Measurements from ENCODE around the gene ARMH1.
"Not testable (repeated sequence)": the region's sequence is repeated elsewhere in the genome, so short reads cannot be mapped to it uniquely, and the experiment has no call there.

Gene ARMH1

DNA sequence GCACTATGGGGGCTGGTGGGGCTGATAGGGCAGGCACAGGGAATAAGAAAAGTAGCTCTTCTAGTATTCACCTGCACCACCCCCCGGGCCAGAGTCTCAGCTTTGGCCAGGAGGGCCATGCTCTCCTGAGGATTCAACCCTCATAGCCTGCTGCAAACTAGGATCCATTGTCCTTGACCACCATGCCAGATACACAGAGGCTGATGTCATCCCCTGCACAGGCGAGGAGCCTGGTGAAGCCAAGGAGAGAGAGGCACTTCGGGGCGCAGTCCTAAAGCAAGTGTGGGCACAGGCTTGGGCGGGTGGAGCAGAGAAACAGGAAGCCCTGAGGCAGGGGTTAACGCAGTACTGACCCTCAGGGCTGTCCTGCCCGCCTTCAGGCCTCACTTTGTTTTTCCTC is 29.7 kb upstream of the ARMH1 start:
- no peak for DNase-seq (ENCODE audit: low read depth)

GRCh38 chr1:44645476-44646244 is 28.9 kb upstream of the ARMH1 start:
- DNase-seq (ENCODE audit: low read depth): no peak

- DNase-seq (ENCODE audit: low read depth): no peak
Measured at GRCh38 chr1:44646261-44647110, 28.0 kb upstream of the ARMH1 start.

DNA sequence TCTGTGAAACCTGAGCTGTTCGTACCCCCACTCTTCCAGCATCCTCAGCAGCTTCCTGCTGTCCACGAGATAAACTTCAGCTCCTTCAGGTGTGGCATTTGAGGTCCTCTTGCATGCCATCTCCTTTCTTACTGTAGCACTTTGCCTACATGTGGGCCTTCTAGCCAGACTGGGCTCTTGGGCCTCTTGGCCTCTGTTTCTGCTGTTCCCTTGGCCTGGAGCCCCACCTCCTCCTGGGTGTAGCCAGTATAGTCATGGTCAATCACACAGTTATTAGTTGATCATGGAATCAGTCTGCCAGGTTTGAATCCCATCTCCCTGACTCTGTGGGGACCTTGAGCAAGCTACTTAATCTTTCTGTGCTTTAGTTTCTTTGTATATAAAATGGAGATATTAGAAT is 26.6 kb upstream of the ARMH1 start:
- no peak for DNase-seq (ENCODE audit: low read depth)

- DNase-seq (ENCODE audit: low read depth): no peak
Measured at GRCh38 chr1:44648529-44649250, 25.8 kb upstream of the ARMH1 start.

GRCh38 chr1:44649788-44650158 is 24.7 kb upstream of the ARMH1 start:
- no peak for DNase-seq (ENCODE audit: low read depth)

- no peak for DNase-seq (ENCODE audit: low read depth)
Measured at GRCh38 chr1:44650159-44650831, 24.2 kb upstream of the ARMH1 start.

DNA sequence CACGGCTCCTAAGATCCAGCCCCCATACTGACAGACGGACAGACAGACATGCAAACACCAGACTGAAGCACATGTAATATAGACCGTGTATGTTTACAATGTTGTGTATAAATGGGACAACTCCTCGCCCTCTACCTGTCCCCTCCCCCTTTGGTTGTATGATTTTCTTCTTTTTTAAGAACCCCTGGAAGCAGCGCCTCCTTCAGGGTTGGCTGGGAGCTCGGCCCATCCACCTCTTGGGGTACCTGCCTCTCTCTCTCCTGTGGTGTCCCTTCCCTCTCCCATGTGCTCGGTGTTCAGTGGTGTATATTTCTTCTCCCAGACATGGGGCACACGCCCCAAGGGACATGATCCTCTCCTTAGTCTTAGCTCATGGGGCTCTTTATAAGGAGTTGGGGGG is 23.4 kb upstream of the ARMH1 start:
- DNase-seq (ENCODE audit: low read depth): no peak

DNA sequence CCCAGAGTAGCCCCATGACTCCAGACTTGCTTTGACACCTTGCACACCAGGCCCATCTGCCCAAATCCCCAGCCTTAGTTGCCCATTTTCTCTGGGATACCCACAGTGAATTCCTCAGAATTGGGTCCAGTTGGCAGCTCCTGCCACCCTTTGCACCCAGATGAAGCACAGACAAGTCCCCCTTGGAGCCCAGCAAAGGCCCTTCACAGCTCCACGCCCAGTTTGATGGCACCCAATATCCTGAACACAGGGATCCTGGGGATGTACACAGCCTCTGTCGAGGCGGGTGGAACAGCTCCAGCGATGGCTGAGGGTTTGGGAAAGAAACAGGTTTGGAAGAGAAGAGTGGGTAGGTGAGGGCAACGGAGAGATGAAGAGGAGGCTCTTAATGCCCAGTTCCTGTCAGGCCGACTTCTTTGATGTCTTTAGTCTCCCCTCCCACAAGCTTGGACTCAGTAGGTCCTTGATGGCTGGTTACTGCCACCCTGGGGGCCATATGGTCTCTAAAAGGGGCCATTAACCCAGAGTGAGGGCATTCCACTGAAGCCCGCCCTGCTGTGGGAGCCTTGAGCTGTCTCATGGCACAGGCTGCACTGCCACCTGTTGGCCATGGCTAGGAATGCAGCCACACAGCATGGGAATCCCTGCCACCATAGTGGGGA is 21.9 kb upstream of the ARMH1 start:
- peak; percentile 51 for DNase-seq (ENCODE audit: low read depth)

- no peak for DNase-seq (ENCODE audit: low read depth)
Measured at GRCh38 chr1:44653107-44653964, 21.2 kb upstream of the ARMH1 start.

DNA sequence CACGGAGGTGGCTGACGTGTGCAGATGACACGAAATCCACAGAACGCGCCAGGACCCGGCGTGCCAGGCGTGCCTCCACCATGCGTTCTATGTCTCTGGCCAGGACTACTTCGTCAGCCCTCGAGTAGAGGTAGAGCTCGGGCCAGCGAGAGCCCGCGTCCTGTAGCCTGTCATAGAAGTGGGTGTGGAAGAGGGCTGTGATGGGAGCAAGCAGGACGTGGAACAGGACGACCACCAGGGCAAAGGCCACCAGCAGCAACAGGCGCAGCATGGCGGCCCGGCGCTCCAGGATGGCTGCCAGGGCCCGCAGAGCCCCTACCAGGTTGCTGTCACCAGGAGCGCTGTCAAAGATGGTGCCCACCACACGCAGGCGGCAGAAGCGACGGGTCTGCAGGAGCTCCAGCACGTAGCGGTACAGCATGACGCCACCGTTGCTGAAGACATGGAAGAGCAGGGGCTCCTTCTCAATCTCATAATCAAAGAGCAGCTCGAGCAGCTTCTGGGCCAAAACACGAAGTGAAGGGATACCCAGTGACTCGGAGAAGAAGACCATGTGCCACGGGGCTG is 19.8 kb upstream of the ARMH1 start:
- no peak for DNase-seq (ENCODE audit: low read depth)

DNA sequence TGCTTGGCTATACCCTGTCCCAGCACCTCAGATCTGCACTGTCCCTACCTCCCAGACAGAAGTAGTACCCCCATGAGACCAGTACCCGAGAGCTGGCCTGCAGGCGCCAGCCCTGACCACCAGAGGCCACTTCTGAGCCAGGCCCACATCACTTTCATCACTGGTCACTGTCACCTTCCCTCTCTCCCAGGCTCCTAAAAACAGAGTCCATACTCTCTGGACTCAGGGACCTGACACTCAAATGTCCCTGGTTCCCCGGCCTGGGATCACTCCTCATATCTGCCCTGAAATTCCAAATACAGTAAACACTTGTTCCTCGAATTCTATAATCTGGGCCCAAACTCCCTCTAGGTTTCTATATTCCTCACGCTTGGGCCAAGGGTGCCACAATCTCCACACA is 18.9 kb upstream of the ARMH1 start:
- DNase-seq (ENCODE audit: low read depth): no peak

DNA sequence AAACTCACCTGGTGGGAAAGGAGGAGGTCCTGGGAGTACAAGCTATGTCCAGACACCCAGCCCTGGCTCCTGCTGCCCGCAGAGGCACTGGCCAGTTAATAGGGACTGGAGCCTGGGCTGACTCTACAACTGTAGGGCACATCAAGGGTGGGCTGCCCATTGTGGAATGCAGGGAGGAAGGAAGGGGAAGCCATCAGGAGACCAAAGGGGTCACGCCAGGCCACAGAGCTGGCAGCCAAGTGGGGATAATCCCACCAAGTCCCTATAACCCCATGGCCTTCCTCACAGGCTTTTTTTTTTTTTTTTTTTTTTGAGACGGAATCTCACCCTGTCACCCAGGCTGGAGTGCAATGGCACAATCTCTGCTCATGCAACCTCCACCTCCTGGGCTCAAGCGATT is 14.9 kb upstream of the ARMH1 start:
- DNase-seq (ENCODE audit: low read depth): no peak

GRCh38 chr1:44660176-44660575 is 14.3 kb upstream of the ARMH1 start:
- no peak for DNase-seq (ENCODE audit: low read depth)

DNA sequence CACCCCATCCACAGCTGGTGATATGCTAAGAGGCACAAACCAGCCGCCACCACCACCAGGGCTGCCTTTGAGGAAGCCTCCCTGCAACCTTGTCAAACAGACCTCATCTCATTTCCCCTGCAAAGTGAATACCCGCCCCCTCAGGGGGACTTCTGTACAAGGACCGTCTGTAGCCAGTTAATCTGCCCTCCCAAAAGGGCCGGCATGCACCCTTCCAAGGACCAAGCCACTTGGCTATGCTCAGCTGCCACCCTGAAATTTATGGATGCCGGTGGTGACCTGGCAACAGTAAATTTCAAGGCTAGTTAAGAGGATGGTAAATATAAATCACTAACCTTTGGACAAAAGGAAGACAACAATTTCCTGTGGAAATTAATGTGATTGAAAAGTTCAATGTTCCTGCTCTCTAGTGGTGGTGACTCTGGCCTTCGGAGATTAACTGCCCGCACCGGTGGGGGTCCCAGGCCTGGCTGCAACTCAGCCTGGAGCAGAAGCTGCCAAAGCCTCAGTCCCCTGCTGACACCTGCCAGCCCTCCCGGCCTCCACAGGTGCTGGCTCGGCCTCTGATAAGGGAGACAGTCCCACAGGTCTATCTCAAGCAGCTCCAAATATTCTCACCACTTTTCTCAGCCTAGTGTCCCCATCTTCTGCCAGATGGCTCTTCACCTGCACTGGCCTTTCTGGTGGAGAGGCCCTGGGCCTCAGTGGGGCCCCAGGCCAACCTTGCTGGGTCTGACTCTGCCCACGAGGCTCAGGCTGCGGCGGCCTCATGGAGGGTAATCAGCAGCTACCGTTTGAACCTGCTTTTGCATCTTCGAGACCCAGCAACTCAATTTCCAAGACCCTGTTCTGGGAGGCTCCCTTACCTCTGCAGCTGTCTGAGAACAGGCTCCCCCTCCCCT is 12.5 kb upstream of the ARMH1 start:
- DNase-seq (ENCODE audit: low read depth): no peak

GRCh38 chr1:44662683-44663030 is 11.9 kb upstream of the ARMH1 start:
- no peak for DNase-seq (ENCODE audit: low read depth)

GRCh38 chr1:44663417-44663816 is 11.1 kb upstream of the ARMH1 start:
- no peak for DNase-seq (ENCODE audit: low read depth)

DNA sequence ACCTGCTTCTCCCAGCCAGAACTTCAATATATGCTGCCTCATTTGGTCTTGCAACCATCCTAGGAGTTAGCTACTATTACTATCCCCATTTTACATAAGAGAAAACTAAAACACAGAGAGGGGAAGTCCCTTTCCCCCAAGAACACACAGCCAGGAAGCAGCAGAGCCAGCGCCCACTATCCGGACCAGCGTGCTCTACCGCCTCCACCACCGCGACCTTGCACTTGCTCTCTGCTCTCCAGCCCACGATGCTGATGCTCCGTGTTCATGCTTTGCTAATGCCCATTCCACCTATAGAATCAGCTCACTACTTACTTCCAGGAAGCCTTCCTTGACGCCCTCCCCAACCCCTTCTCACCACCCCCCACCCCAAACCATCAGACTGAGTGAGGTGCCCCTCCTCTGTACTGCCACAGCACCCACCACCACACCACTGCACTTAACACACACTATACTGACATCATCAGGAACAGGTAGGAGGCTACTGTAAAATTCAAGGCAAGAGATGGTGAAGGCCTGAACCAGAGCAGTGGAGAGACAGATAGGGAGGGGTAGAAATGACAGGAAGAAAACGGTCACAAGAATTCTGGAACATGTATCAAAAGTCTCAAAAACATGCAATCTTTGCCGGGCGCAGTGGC is 9.7 kb upstream of the ARMH1 start:
- DNase-seq (ENCODE audit: low read depth): no peak

- DNase-seq (ENCODE audit: low read depth): not testable (repeated sequence)
Measured at GRCh38 chr1:44666719-44667118, 7.8 kb upstream of the ARMH1 start.
